ENCODE results near the gene NOC2L. TPM values are rescaled to one million over a fixed set of nuclear protein-coding genes. Genes with fewer than 3 reads are reported as not detected.

Gene NOC2L
- total and polyA plus RNA-seq, 2 donors (not counting 3 experiments of a cell fraction or from before 2014, with no cell fraction given): 55.3 to 87.9 TPM

- no peak for TF ChIP-seq POLR2AphosphoS5 (IDR thresholded peaks at IDR 0.05; ENCODE audit: insufficient read depth, low read depth, low read length)
- peak; percentile 9 for TF ChIP-seq FOS (IDR thresholded peaks at IDR 0.05; ENCODE audit: borderline replicate concordance, insufficient read depth, low read length)
- TF ChIP-seq POLR2A (IDR thresholded peaks at IDR 0.05; ENCODE audit: low read depth, low read length): no peak
- no peak for TF ChIP-seq MAX (IDR thresholded peaks at IDR 0.05; ENCODE audit: insufficient read depth, insufficient read length)
- no peak for TF ChIP-seq CTCF (IDR thresholded peaks at IDR 0.05; ENCODE audit: extremely low read depth in 1 of 2, insufficient read depth in 1 of 2, low read depth in 1 of 2, low read length in 2 of 2)
- peak; percentile 17 for DNase-seq (ENCODE audit: low read depth, low spot score)
- Histone ChIP-seq H3K27me3 (ENCODE audit: control insufficient read depth in 2 of 2, insufficient read depth in 2 of 2, low read length in 2 of 2) (peaks cover 2% of the 10 kb centered on the region in 2 experiments), H4K20me1 (replicated peaks; ENCODE audit: control insufficient read depth, extremely low read depth, insufficient read depth, low read length) (no peaks in the 10 kb centered on the region), H3K4me1 (ENCODE audit: control insufficient read depth, extremely low read depth, insufficient read depth, low read length) (peaks cover 11% of the 10 kb centered on the region), H2AFZ (ENCODE audit: low read depth, low read length) (peak within 1 kb of the TSS; percentile 35), H3K9me1 (replicated peaks; ENCODE audit: control insufficient read depth, extremely low read depth, insufficient read depth, low read length) (no peaks in the 10 kb centered on the region), H3K27ac (ENCODE audit: insufficient read depth, low read depth, low read length) (peak within 1 kb of the TSS; percentile 47), H3K36me3 (ENCODE audit: control insufficient read depth in 2 of 2, extremely low read depth in 1 of 2, insufficient read depth in 2 of 2, low read length in 2 of 2) (peaks cover 0 to 2% of the 10 kb centered on the region in 2 experiments), H3K4me3 (replicated peaks in 1 of 3; ENCODE audit: insufficient read depth in 1 of 3, low read depth in 1 of 3, low read length in 3 of 3) (peak within 1 kb of the TSS; percentile 7 to 60 (median 33)), H3K79me2 (ENCODE audit: control insufficient read depth, insufficient read depth, low read length) (no peaks in the 10 kb centered on the region), H3K4me2 (ENCODE audit: insufficient read depth, low read length) (peak within 1 kb of the TSS; percentile 80), H3K9me3 (replicated peaks; ENCODE audit: control insufficient read depth, insufficient read depth, low read length) (no peaks in the 10 kb centered on the region), H3K9ac (replicated peaks; ENCODE audit: extremely low read depth, insufficient read depth, low read length) (peak within 1 kb of the TSS; percentile 21)
- ChIA-PET CTCF (interaction anchor here (0.9 to 1.8 kb wide), 7 partner anchors 10 to 326 kb away, joined by 3 to 13 read pairs (median 4); partner anchors contain the start of gene PERM1), POLR2A (no interaction called here)
- intact Hi-C loops (cut with micrococcal nuclease): no loop called here
- BruUV-seq (replicated peaks): no TSS peak
- no peak for FAIRE-seq
- dilution Hi-C loops (cut with MboI; ENCODE audit: extremely low pct_ligation_motif_present, low sequenced_read_pairs): no loop called here
These were observed 7.2 kb upstream of the NOC2L start, which contains the start of gene PLEKHN1 for GRCh38 chr1:966135-966703. PLEKHN1 (plus strand) TSS chr1:966482; CDS start chr1:966532, 50 bp downstream.

Data from endothelial cell of umbilical vein (primary cell).